HepG2 (cell line): ENCODE measurements around the gene ZNF22. TPM values are rescaled to one million over a fixed set of nuclear protein-coding genes. Genes with fewer than 3 reads are reported as not detected.
A peak's percentile ranks its signal among the peaks of the same experiment; 100 is the strongest.

Experiments used
- ATAC-seq: fragments of 200-7000 bp; cut with Tn5 transposase; 3 replicates; pipeline ENCODE4 v1.9.1; 2020; ENCODE audit warnings: mild to moderate bottlenecking, moderate library complexity
- BruUV-seq: library from RNA; stranded (reverse); fragments of 400-500 nt; replicated peaks from 2 replicates; lab custom pipeline; 2021; lab: Mats Ljungman, UMichigan
- CTCF ChIA-PET: fragments of 300-600 bp; formaldehyde crosslinking; extraction: SDS; loops from one replicate; lab custom pipeline; 2021; ENCODE audit warnings: low total read pairs, inconsistent platforms, low intra/inter-chr PET ratio; lab: Yijun Ruan, JAX
- POLR2A ChIA-PET: fragments of 350-600 bp; sonication (Branson Sonifier 250); formaldehyde crosslinking; loops from one replicate; lab custom pipeline; 2020; ENCODE audit warnings: antibody characterized with exemption, inconsistent platforms; lab: Yijun Ruan, JAX
- DNase-seq: peaks from one replicate; pipeline ENCODE4 v3.0.0-alpha.2; 2015; ENCODE audit warnings: low spot score
- FAIRE-seq: peaks from 3 replicates; lab custom pipeline; 2011; peaks lifted over from hg19 to GRCh38; lab: Jason Lieb, UNC
- H2AFZ ChIP-seq: one replicate; pipeline ENCODE4 v1.6.1; 2011; ENCODE audit warnings: low read length, inconsistent platforms
- H3K27ac ChIP-seq: fragments of 300-600 bp; 3 replicates; pipeline ENCODE4 v1.8.0; 2011; ENCODE audit warnings: mixed run types, mild to moderate bottlenecking, mixed read lengths, low read length, inconsistent platforms; ENCODE audit not compliant: insufficient read depth; ENCODE audit errors: extremely low read length
- H3K27me3 ChIP-seq, 2 experiments: fragments of 200-600 bp in 1 of 2; 2 replicates in 1 of 2; 3 replicates in 1 of 2; pipeline versions ENCODE4 v1.6.0 to v1.8.0; 2011; ENCODE audit warnings: low read length in 2 of 2, mild to moderate bottlenecking in 2 of 2, moderate library complexity in 2 of 2, inconsistent platforms in 1 of 2; ENCODE audit not compliant: insufficient read depth in 2 of 2, control insufficient read depth in 1 of 2
- H3K36me3 ChIP-seq, 2 experiments: fragments of 200-600 bp in 1 of 2; replicated peaks in 1 of 2; 2 replicates in 1 of 2; 3 replicates in 1 of 2; pipeline versions ENCODE4 v1.5.1 to v1.8.0; 2011; ENCODE audit warnings: low read length in 2 of 2, inconsistent platforms in 1 of 2; ENCODE audit not compliant: insufficient read depth in 2 of 2, control insufficient read depth in 1 of 2
- H3K4me1 ChIP-seq: 2 replicates; pipeline ENCODE4 v1.5.1; 2012; ENCODE audit warnings: low read length, inconsistent platforms; ENCODE audit not compliant: insufficient read depth
- H3K4me2 ChIP-seq: 2 replicates; pipeline ENCODE4 v1.6.0; 2011; ENCODE audit warnings: low read depth, low read length, inconsistent platforms
- H3K4me3 ChIP-seq, 3 experiments: fragments of 200-600 bp in 1 of 3; sonication (generic), shearing (Covaris generic) in 1 of 3; replicated peaks in 1 of 3; 2 replicates each; pipeline ENCODE4 v1.5.1; 2011 to 2016; ENCODE audit warnings: low read length in 3 of 3, inconsistent platforms in 2 of 3, low read depth in 2 of 3, mild to moderate bottlenecking in 2 of 3, control low read depth in 1 of 3, mixed read lengths in 1 of 3; ENCODE audit not compliant: insufficient read depth in 1 of 3
- H3K79me2 ChIP-seq: one replicate; pipeline ENCODE4 v1.6.1; 2011; ENCODE audit warnings: low read length, inconsistent platforms; ENCODE audit not compliant: insufficient read depth
- H3K9ac ChIP-seq: 2 replicates; pipeline ENCODE4 v1.6.0; 2011; ENCODE audit warnings: mild to moderate bottlenecking, low read depth, low read length, inconsistent platforms; ENCODE audit not compliant: insufficient read depth
- H3K9me3 ChIP-seq: 2 replicates; pipeline ENCODE4 v1.5.1; 2012; ENCODE audit warnings: mild to moderate bottlenecking, low read length
- H4K20me1 ChIP-seq: 2 replicates; pipeline ENCODE4 v1.6.0; 2011; ENCODE audit warnings: inconsistent platforms, mild to moderate bottlenecking, low read length, moderate library complexity; ENCODE audit not compliant: insufficient read depth
- PRDM4 ChIP-seq: sonication (generic); formaldehyde crosslinking; IDR thresholded peaks from 2 replicates; pipeline ENCODE4 v1.9.0; 2021; ENCODE audit warnings: missing genetic modification reagents, borderline replicate concordance
- XRCC5 ChIP-seq: fragments of 200-400 bp; formaldehyde crosslinking; optimal IDR thresholded peaks from 2 replicates; pipeline ENCODE3; 2017; ENCODE audit warnings: mild to moderate bottlenecking, low read length
- WGBS: methylation state at CpG from one replicate; pipeline ENCODE4 v1.1.6; 2017; ENCODE audit warnings: low lambda C conversion rate; 5-methylcytosine and 5-hydroxymethylcytosine counted together
- in situ Hi-C: cut with HindIII; loops from 2 replicates; pipeline ENCODE4 v1.10.0; 2017; ENCODE audit warnings: low pct_unique_long_range_greater_than_20kb; ENCODE audit not compliant: extremely low pct_ligation_motif_present
- intact Hi-C: fragments of 100-400 bp; cut with micrococcal nuclease; formaldehyde crosslinking; loops from one replicate; pipeline ENCODE4 v1.10.0; 2022; ENCODE audit not compliant: unreplicated experiment
- polyA plus RNA-seq, 8 experiments: library from polyadenylated mRNA; depleted of rRNA in 3 of 8; stranded (reverse) in 7 of 8; unstranded in 1 of 8; fragments of >200 nt; fragmentation: Illumina TruSeq in 4 of 8; extraction: Trizol in 4 of 8; gene quantifications; 2 replicates each; pipeline versions ENCODE4 v1.2.1 to v1.2.3, GENCODE V29; 2011 to 2016; ENCODE audit warnings: low read depth in 4 of 8, missing spikeins in 1 of 8, mixed read lengths in 1 of 8; ENCODE audit not compliant: insufficient read depth in 1 of 8
- total RNA-seq, 5 experiments: library from RNA; depleted of rRNA; stranded (reverse); fragments of >200 nt; fragmentation: Illumina TruSeq; extraction: Trizol; gene quantifications; 2 replicates each; pipeline ENCODE4 v1.2.3, GENCODE V29; 2016; ENCODE audit warnings: low read depth in 1 of 5

Gene ZNF22
- total and polyA plus RNA-seq, 2 of the 13 experiments (the other 11 are each of a cell fraction or from before 2014, with no cell fraction given): 0.40 to 1.3 TPM

- no TSS peak for BruUV-seq
- DNase-seq (no peak), ATAC-seq (no peak), FAIRE-seq (no peak)
- peaks cover 83% of the 10 kb centered on the region for H3K4me1 ChIP-seq
- no peaks in the 10 kb centered on the region; a peak in 1 of 5 replicates for H3K27me3 ChIP-seq
- H3K36me3 ChIP-seq: no peaks in the 10 kb centered on the region; a peak in 2 of 5 replicates
- H3K27ac ChIP-seq: peak overlapping the region; percentile 80
- H3K4me2 ChIP-seq: peak overlapping the region; percentile 95
- H2AFZ ChIP-seq: no peak overlapping the region
- ChIA-PET CTCF (interaction anchor here (1.0 to 1.6 kb wide), 2 partner anchors 28 to 30 kb away, joined by 4 read pairs; no protein-coding TSS in a partner anchor), POLR2A (interaction anchor here (1.2 to 13.2 kb wide), 7 partner anchors 9 to 32 kb away, joined by 3 to 407 read pairs (median 43); partner anchors contain the start of gene DEPP1)
- peaks cover 73% of the 10 kb centered on the region for H3K79me2 ChIP-seq
- TF ChIP-seq XRCC5 (peak; percentile 16), PRDM4 (no peak)
- WGBS: 84% methylated on average over 10 of the region's 11 CpGs
- peak overlapping the region in 2 of 3 experiments; percentile 35 to 85; a peak in 2 of 6 replicates for H3K4me3 ChIP-seq
- H3K9ac ChIP-seq: peak overlapping the region; percentile 80; the same call in 1 of the 2 replicates
- no peaks in the 10 kb centered on the region for H3K9me3 ChIP-seq
- peaks cover 4% of the 10 kb centered on the region; the same call in 1 of the 2 replicates for H4K20me1 ChIP-seq
- in situ Hi-C loops (loop anchor here (25.0 kb wide), 1 partner anchor 1550 kb away; the partner anchor contains the start of gene HNRNPF), intact Hi-C loops (loop anchor here (2.0 kb wide), 1 partner anchor 13 kb away; no protein-coding TSS in a partner anchor)
These were observed 38.6 kb upstream of the ZNF22 start for GRCh38 chr10:44961931-44962750.
